CD4-positive, alpha-beta T cell treated with Interleukin-2 at 100 ng/mL for 4 hours (primary cell): ENCODE results near the gene C1orf216.
"Not testable (repeated sequence)": the region's sequence is repeated elsewhere in the genome, so short reads cannot be mapped to it uniquely, and the experiment has no call there.

Experiments used
- DNase-seq: peaks from one replicate; pipeline ENCODE4 v3.0.0-alpha.2; 2020; ENCODE audit warnings: low spot score

Gene C1orf216

GRCh38 chr1:35718492-35719336 is at the start of gene C1orf216:
Gene C1orf216 (minus strand): TSS chr1:35718884. CDS start chr1:35716321, 2,563 bp downstream.
- DNase-seq: peak; percentile 81

GRCh38 chr1:35764283-35764682 is 45.6 kb upstream of the C1orf216 start:
- DNase-seq: no peak

DNA sequence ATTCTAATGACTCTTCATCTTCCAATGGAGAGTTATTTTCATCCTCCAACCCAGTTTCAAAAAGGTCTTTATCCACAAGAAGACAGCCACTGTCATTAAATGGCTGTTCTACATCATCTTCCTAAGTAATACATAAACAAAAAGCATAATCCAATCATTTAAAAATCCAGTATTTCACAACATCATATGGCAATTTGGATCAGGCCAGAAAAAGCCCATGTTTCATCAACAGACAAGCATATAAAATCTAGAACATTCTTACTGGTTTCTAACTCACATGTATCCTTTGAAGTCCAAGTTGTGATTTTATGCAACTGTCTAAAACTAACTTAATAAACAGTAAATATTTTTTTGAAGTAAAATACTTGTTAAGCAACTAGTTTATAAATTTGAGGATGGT is 44.5 kb upstream of the C1orf216 start:
- DNase-seq: no peak

GRCh38 chr1:35762141-35762540 is 43.5 kb upstream of the C1orf216 start:
- no peak for DNase-seq

GRCh38 chr1:35756064-35756463 is 37.4 kb upstream of the C1orf216 start:
- DNase-seq: no peak

DNA sequence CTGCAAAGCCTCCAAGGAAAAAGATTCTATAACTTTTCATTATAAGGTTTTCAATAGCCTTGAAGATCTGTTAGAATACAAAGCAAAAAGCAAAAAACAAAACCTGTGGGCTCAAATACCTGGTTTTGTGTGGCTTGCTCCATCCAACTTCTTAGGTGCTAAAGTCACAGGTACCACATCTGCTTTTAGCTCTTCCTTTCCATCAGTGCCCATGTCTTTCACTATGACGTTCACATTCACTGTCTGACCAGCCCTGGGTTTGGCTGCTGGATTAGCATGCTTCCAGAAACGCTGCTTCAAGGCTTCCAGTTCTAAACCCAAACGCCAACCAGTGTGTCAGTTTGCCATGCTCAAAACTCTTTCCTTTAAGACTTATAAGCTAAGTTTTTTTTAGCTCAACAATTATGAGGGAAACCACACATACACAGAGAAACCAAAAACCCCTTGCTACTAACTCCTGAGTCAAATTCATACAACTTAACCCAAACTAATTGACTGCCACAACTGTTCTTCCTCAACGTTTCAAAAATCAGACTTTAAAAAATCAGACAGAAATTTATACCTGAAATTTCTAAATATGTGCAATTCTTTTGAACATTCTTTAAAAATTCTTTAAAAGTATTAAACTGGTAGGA is 35.1 kb upstream of the C1orf216 start:
- DNase-seq: no peak

- DNase-seq: no peak
Measured at GRCh38 chr1:35748326-35748725, 29.6 kb upstream of the C1orf216 start.

- DNase-seq: no peak
Measured at GRCh38 chr1:35745124-35745730, 26.5 kb upstream of the C1orf216 start.

GRCh38 chr1:35737120-35737519 is 18.4 kb upstream of the C1orf216 start:
- DNase-seq: no peak

GRCh38 chr1:35727434-35728040 is 8.9 kb upstream of the C1orf216 start:
- no peak for DNase-seq

- DNase-seq: peak; percentile 61
Measured at GRCh38 chr1:35726450-35727433, 8.1 kb upstream of the C1orf216 start.

DNA sequence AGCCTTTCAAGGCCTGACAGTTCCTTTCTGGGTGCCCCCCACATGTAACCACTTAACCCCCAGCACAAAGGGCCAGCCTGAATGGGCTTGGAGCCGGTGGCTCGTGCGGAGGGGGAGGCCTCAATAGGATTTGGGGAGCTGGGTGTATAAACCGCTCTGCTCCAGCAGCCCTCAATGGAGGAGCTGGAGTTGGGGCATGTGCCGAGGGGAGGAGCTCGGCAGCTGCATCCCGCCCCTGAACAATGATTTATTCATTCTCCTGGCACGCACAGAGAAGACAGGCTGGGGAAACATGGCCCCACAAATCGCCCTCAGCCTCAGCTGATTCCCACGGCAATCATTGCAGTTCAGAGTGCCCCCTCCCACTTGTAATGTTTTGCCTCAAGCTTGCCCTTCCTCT is 6.9 kb upstream of the C1orf216 start:
- DNase-seq: no peak

- no peak for DNase-seq
Measured at GRCh38 chr1:35717911-35718476, 690 bp downstream of the C1orf216 start.

GRCh38 chr1:35715568-35716002 is 3.1 kb downstream of the C1orf216 start:
- peak; percentile 83 for DNase-seq

DNA sequence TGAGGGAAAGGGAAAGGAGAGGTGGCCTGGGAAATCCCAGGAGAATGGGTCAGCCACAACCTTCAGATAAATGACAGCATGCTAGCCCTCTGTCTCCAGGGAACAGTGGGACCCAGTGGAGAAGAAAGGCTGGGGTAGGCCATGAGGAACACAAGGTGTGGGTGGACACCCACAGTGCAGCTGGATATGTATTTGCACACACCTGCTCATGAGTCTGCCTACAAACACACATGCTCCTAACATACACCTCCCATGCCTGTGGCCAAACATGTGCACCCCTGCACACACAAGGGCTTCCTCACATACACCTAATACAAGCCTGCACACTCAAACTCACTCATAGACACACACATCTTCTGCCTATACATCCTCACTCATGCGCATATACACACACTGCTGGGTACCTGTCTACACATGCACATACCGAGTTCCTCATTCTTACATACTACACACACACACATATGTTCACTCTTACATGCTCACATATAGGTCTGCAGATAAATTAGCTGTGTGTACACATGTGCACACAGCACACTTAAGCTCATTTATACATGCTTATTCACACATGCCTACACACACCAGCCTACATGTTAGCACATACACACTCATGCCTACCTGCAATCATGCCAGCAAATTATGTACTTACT is 3.6 kb downstream of the C1orf216 start:
- DNase-seq: no peak

DNA sequence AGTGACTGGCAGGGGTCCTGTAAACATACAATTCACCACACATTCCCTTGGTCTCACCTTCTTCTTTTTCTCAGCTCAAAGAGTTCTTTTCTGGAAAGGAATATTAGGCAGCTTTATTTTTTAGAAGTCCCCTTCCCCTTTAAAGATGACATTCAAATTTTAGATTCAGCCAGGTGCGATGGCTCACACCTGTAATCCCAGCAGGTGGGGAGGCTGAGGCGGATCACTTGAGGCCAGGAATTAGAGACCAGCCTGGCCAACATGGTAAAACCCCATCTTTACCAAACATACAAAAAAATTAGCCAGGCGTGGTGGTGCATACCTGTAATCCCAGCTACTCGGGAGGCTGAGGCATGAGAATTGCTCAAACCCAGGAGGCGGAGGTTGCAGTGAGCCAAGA is 7.6 kb downstream of the C1orf216 start:
- DNase-seq: not testable (repeated sequence)

DNA sequence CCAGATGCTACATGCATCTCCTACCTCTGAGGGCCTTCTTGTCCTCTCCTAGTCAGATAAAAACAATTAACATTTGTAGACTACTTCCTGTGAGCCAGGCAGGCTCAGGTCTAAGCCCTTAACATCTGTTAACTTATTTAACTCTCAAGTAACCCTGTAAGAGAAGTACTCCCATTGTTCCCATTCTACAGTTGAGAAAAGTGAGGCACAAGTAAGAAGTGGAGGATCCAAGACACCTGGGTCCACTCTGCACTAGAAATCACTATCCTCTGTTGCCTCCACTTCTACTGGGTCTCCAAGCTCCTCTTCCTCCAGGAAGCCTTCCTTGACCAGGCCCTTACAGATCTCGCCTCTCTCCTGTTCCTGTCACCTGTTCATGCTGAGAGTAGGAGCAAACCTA is 9.7 kb downstream of the C1orf216 start:
- DNase-seq: no peak

DNA sequence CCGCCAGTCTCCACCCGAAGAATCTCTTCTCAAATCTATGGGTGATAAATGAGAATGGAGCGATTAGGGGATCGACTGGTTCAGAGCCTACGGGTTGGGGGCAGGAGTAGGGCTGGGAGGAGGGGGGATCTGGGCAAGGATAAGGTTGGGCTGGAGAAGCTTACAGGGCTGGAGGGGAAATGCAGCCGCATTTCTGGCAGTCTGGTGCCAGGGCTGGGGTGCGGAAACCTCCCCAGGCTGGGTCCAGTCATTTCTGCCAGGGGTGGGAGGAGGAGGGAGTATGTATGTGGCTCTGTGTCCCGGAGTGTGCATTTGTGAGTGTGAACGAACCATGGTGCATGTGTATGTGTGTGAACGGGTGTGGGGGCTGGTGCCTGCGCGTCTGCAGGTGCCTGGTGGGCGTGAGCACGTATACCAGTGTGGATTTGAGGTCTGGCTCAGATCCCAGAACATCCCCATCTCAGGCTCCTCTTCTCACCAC is 10.2 kb downstream of the C1orf216 start:
- DNase-seq: no peak

GRCh38 chr1:35707601-35708440 is 10.9 kb downstream of the C1orf216 start:
- peak; percentile 16 for DNase-seq
